Panc1 (cell line): Measurements from ENCODE around the gene UGT1A8.

Source experiments
- CTCF ChIP-seq: fragments of 450-650 bp; IDR thresholded peaks from 2 replicates; pipeline ENCODE4 v1.5.1; 2017; ENCODE audit warnings: mild to moderate bottlenecking
- POLR2AphosphoS5 ChIP-seq: IDR thresholded peaks from 2 replicates; pipeline ENCODE4 v1.6.1; 2012; ENCODE audit warnings: mild to moderate bottlenecking, low read depth, low read length, moderate library complexity
- REST ChIP-seq, 2 experiments: IDR thresholded peaks; 2 replicates each; pipeline ENCODE4 v1.6.1; 2011 to 2012; ENCODE audit warnings: low read depth in 2 of 2, control low read depth in 1 of 2, low read length in 1 of 2, mild to moderate bottlenecking in 1 of 2, moderate library complexity in 1 of 2; ENCODE audit not compliant: insufficient read depth in 1 of 2
- SIN3A ChIP-seq: IDR thresholded peaks from 2 replicates; pipeline ENCODE4 v1.6.1; 2012; ENCODE audit warnings: low read depth, mild to moderate bottlenecking, low read length, moderate library complexity, borderline replicate concordance; ENCODE audit not compliant: insufficient read depth
- TCF7L2 ChIP-seq: IDR thresholded peaks from 2 replicates; pipeline ENCODE4 v1.6.1; 2011; ENCODE audit warnings: mild to moderate bottlenecking, low read depth, low read length, inconsistent platforms

- no peak for TF ChIP-seq REST (IDR thresholded peaks at IDR 0.05; ENCODE audit: insufficient read depth in 1 of 2, low read depth in 2 of 2, low read length in 1 of 2)
- TF ChIP-seq CTCF = no peak
- TF ChIP-seq POLR2AphosphoS5 = no peak
- no peak for TF ChIP-seq TCF7L2
- no peak for TF ChIP-seq SIN3A
Measured at GRCh38 chr2:233603520-233603919, 13.9 kb upstream of the UGT1A8 start.
